Measurements from ENCODE around the gene FAM216A.
"Not testable (repeated sequence)": the region's sequence is repeated elsewhere in the genome, so short reads cannot be mapped to it uniquely, and the experiment has no call there.

Gene FAM216A

DNA sequence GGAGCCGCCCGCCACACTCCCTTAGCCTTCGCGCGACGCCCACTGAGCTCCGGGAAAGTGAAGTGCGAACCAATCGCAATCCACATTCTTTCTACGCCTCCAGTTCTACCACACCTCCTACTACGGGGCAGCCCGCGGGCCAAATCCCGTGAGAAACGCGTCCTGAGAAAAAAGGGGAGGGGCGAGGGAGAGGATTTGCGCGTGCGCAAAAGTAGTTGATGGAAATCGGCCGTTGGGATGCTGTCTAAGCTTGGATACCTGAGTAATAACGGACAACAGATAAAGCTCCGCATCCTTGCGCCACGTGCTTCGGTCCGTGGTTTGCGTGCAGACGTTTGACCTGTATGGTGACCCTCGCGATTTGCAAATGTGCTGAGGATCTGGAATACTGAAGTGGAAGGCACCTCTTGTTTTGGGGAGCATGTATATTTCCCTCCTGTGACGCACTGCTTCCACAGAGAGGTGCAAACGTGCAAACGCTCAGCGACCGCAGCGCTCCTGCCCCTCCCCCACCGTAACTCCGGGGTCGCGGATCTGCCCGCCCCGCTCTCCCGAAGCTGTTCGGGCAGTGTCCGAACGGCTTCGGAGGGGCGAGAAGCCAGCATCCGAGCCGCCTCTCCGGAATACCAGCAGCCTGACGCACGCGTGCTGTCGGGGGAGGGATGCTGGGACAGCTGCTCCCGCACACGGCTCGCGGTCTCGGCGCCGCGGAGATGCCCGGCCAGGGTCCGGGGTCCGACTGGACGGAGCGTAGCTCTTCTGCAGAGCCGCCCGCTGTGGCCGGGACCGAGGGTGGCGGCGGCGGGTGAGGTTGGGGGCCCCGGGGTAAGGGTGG, at the start of gene FAM216A, which contains the start of gene GPN3:
TSS of gene FAM216A (plus strand) at position 632 of the 835 bp plus-strand sequence. CDS start at position 663, 31 bp downstream.
TSS of gene GPN3 (minus strand) at position 44 of the 835 bp plus-strand sequence. CDS start 54 bp downstream, outside the sequence.
- DNase-seq: peak; percentile 99

GRCh38 chr12:110420644-110421043, 48.0 kb upstream of the FAM216A start:
- not testable (repeated sequence) for DNase-seq

- peak; percentile 64 for DNase-seq
Measured at GRCh38 chr12:110421159-110421661, 47.4 kb upstream of the FAM216A start.

DNA sequence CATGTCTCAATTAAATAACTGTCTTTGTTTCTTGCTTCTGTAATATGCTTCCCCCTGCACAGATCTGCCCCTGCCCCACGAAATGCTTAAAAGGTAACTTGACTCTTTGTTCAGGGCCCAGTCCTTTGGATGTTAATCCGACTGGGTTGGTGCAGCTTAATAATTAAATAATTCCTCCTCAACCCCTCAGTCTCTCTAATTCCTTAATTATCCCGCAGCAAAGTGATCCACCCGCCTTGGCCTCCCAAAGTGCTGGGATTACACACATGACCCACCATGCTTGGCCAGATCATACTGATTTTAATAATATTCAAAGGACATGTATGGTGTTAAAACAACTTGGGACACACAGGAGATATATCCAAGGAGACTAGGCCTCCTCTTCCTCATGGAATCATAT, 46.9 kb upstream of the FAM216A start:
- DNase-seq: no peak

GRCh38 chr12:110424237-110424636, 44.4 kb upstream of the FAM216A start:
- DNase-seq: no peak

GRCh38 chr12:110426406-110426805, 42.2 kb upstream of the FAM216A start:
- no peak for DNase-seq

DNA sequence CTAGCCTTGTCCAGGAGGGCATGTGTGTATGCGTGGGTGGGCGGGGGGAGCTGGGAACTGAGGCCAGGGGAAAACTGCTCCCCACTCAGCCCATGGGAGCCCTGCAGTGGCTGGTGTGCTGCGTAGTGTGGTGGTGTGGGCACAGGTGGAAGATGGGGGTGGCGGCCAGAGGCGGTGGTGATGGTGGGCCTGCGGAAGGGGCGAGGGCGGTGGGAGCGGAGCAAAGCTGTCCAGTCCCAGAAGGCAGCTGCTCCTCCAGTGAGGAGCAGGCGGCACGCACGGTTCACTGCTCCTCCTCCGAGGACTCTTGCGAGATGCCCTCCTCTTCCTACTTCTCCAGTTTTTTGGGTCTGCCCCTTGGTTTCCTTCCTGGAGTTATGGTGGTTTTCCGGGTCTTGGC, 39.0 kb upstream of the FAM216A start:
- DNase-seq: not testable (repeated sequence)

DNA sequence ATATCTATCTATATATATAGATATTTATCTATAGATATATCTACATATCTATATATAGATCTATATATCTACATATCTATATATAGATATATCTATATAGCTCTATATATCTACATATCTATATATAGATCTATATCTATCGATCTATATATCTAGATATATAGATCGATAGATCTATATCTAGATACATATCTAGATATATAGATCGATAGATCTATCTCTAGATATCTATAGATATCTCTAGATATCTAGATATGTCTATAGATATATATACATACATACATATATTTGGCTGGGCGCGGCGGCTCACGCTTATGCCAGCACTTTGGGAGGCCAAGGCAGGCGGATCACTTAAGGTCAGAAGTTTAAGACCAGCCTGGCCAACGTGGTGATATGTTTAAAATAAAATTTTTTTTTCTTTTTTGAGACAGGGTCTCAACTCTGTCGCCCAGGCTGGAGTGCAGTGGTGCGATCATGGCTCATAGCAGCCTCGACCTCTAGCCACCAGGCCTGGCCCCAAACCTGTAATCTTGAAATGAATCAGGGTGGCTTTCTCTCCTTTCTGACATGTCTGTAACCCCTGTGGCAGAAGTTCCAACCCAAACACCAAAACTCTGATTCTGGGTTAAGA, 36.6 kb upstream of the FAM216A start:
- no peak for DNase-seq

GRCh38 chr12:110436231-110436630, 32.4 kb upstream of the FAM216A start:
- DNase-seq: no peak

GRCh38 chr12:110444455-110444854, 24.2 kb upstream of the FAM216A start:
- DNase-seq: no peak

DNA sequence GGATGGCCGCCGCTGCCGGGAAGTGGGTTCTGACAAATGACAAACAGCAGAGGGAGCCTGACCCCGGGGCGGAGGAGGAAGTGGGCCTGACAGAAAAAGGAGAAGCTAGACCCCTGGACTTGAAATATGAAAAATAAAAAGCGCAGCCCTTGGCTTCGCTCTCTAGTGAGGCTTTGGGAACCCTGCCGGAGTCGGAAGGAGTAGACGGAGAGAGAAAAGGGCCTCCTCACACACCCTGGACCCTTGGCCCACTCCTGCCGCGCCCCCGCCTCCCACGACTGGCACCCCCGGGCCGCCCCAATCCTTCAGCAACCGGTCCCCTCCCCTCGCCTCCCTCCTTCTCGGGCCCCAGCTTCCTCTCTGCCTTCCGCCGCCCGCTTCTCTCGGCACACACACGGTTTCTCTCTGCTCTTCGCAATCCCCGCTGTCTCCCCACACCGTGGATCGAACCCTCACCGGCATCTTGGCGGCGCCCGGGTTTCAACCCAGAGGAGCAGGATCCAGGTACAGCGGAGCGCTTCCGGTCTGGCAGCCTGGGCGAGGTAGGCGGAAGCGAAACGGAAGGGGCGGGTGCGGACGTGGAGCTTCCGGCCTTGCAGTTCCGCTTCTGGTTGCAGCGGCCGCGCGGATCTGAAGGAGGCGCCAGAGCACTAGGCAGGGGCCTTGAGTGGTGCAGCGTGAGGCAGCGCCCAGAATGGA, 18.7 kb upstream of the FAM216A start, which contains the start of gene ARPC3:
TSS of gene ARPC3 (minus strand) at position 539 of the 699 bp plus-strand sequence. CDS start at position 462, 77 bp downstream.
- DNase-seq: peak; percentile 98

GRCh38 chr12:110451263-110451662, 17.4 kb upstream of the FAM216A start:
- DNase-seq: no peak

DNA sequence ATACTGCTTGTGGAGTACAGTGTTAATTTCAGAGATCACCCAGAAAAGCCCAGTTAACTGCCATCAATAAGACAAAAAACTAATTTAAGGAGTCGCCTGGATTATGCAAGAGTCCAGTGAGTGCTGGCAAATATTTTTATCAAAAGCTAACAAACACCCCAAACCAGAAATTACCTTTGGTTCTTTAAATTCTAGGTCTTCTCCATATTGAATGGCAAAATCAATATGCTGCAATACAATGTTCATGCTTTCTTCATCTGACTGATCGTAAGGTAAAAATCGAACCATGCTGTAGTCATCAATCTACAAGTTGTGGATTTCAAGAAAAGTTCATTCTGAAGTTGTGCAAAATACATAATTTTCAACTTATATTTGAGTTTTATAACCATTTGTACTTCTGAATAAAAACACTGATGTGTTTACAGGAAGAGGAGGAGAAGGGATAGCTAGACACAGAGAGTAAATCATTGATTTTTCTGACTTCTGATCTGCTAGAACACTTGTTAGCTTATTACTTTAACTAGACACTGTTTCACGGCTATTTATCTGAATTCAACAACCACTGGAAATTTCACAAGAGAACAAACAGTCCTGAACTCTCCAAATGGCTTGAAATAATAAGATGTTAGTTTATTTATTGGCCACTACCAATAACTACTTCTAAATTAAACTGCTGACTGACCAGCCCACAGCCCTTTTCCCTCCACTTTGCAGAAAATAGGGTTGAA, 14.9 kb upstream of the FAM216A start:
- DNase-seq: no peak

- DNase-seq: no peak
Measured at GRCh38 chr12:110458756-110459155, 9.9 kb upstream of the FAM216A start.

- DNase-seq: not testable (repeated sequence)
Measured at GRCh38 chr12:110461189-110461588, 7.5 kb upstream of the FAM216A start.

DNA sequence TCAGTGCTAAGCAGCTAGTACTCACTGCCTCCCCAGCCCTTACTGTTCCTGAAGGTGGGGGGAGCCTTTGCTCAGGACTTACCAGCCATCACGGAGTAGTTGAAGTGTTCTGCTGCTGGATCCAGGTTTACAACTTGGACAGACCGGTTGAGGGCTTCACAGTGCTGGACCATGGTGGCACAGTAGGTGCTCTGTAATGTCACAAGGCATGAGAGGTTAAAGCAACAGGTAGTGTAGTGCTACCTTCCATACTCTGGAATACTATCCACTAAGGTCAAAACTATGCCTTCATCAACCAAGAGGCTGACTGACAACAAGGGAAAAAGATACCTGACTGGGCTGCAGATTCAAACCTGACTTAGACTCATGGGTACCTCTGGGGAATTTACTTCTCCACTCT, 3.6 kb upstream of the FAM216A start:
- DNase-seq: no peak

GRCh38 chr12:110465765-110466164, 2.9 kb upstream of the FAM216A start:
- DNase-seq: not testable (repeated sequence)

- DNase-seq: no peak
Measured at GRCh38 chr12:110466791-110467190, 1.9 kb upstream of the FAM216A start.

- DNase-seq: no peak
Measured at GRCh38 chr12:110467847-110468213, 815 bp upstream of the FAM216A start.

DNA sequence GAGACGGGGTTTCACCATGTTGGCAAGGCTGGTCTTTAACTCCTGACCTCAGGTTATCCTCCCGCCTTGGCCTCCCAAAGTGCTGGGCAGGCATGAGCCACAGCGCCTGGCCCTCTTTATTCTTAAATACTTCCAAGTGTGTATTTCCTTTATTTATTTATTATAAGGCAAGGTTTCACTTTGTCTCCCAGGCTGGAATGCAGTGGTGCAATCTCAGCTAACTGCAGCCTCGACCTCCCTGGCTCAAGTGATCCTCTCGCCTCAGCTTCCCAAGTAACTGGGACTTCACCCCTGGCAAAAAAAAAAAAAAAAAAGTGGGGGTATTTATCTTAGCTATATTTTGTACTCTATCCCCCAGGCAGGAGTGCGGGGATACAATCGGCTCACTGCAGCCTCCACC, 6.8 kb downstream of the FAM216A start:
- no peak for DNase-seq

DNA sequence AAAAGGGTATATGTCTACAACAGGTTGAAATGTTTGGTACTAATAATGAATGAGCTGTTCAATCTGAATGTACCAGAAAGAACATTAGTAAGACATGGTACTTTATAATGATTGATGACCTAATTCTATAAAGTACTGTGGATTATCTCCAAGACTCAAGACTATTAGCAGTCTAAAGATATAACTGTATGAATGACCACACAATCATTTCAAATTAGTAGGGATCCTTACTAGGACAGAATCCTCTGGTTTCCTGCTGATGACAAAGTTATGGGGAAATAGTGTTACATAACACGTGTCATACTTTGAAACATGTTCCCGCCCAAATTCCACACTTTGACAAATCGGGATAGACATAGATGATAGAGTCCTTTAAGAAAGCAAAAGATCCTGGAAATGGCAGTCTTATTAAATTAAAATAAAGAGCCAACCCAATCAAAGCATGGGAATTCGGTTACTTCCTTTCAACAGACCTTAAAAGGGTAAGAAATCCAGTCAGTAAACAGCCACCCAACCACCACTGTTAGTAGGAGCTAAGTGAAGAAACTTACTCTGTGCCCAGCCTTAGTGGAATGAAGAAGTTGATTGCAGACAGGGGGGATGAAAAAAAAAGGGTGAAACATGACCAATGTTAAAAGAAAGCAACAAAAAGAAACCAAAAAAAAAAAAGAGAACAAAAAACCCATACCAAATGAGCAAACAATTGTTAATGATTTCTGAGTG, 30.5 kb downstream of the FAM216A start:
- peak; percentile 44 for DNase-seq

DNA sequence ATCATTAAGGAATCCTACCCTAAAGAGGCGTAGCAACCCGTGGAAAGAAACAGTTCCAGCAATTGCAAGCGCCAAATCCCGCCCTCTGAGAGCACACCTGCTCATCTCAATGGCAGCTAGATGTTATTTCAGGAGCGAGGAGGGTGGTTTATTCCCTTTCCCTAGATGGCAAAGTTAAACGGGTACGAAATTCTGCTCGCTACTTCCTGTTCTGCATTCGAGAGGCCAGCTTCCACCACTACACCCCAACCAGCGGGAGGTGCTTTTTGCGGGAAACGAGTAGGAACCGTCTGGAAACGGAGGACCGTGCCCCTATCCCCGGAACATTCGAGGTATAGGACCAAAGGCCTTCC, 32.7 kb downstream of the FAM216A start:
- DNase-seq: peak; percentile 75

Data from hematopoietic multipotent progenitor cell treated with erythropoietin and hydrocortisone succinate and interleukin-3 and kit ligand, for 6 days (in vitro differentiated cells).